Suprapubic skin (tissue), 4 donors: ENCODE results near the gene CLDN22.

Experiments
- CTCF ChIP-seq, 2 donors: fragments of 200-600 bp in 1 of 2; fragments of 450-650 bp in 1 of 2; sonication (generic) in 1 of 2; IDR thresholded peaks; one replicate each; pipeline ENCODE4 v1.5.1; 2016 to 2019; ENCODE audit warnings: antibody characterized with exemption in 2 of 2, mild to moderate bottlenecking in 1 of 2, moderate library complexity in 1 of 2
- EP300 ChIP-seq: sonication (generic); formaldehyde crosslinking; IDR thresholded peaks from one replicate; pipeline ENCODE4 v1.6.1; 2017; ENCODE audit warnings: antibody characterized with exemption
- POLR2A ChIP-seq, 2 donors: fragments of 450-650 bp; IDR thresholded peaks; one replicate each; pipeline ENCODE4 v1.6.1; 2017; ENCODE audit warnings: antibody characterized with exemption in 2 of 2, mild to moderate bottlenecking in 2 of 2, moderate library complexity in 2 of 2
- POLR2AphosphoS5 ChIP-seq, 3 donors: sonication (generic); formaldehyde crosslinking; IDR thresholded peaks; one replicate each; pipeline ENCODE4 v1.6.1; 2017; ENCODE audit warnings: antibody characterized with exemption in 3 of 3

- TF ChIP-seq CTCF (IDR thresholded peaks at IDR 0.05) (no peak), POLR2AphosphoS5 (IDR thresholded peaks at IDR 0.05) (no peak), POLR2A (IDR thresholded peaks at IDR 0.05) (no peak), EP300 (no peak)
These were observed 23.7 kb upstream of the CLDN22 start for GRCh38 chr4:183343730-183344129.
